ENCODE data around the gene C11orf21. TPM values are rescaled to one million over a fixed set of nuclear protein-coding genes. Genes with fewer than 3 reads are reported as not detected.

The C11orf21 gene
- total RNA-seq, 1 experiment from 2014 or later, result 0.09 TPM

- H3K4me3 ChIP-seq (ENCODE audit: low read depth, low read length), result no peak overlapping the region
- Mint-ChIP-seq H3K4me1 (ENCODE audit: low read depth, unreplicated experiment) (peaks cover 11% of the 10 kb centered on the region), H3K27ac (ENCODE audit: unreplicated experiment) (no peak overlapping the region), H3K4me3 (ENCODE audit: unreplicated experiment) (no peak overlapping the region), H3K27me3 (ENCODE audit: insufficient read depth, unreplicated experiment) (no peaks in the 10 kb centered on the region), H3K36me3 (ENCODE audit: insufficient read depth, unreplicated experiment) (peaks cover 6% of the 10 kb centered on the region), H3K9me3 (ENCODE audit: unreplicated experiment) (no peaks in the 10 kb centered on the region)
- H3K36me3 ChIP-seq (ENCODE audit: control insufficient read depth, insufficient read depth, low read length), result no peaks in the 10 kb centered on the region
- BruUV-seq (replicated peaks), result no TSS peak
- H3K27me3 ChIP-seq (replicated peaks; ENCODE audit: control insufficient read depth, insufficient read depth, low read length), result no peaks in the 10 kb centered on the region
- peak in 1 of 2 experiments; percentile 30 for DNase-seq
- ChIA-PET CTCF (no interaction called here), POLR2A (no interaction called here)
- no peaks in the 10 kb centered on the region for H3K4me1 ChIP-seq
- intact Hi-C loops (cut with micrococcal nuclease; ENCODE audit: unreplicated experiment), result no loop called here
- peaks cover 7% of the 10 kb centered on the region; the same call in 1 of the 2 replicates for H3K9me3 ChIP-seq
- TF ChIP-seq, protein P1, sequence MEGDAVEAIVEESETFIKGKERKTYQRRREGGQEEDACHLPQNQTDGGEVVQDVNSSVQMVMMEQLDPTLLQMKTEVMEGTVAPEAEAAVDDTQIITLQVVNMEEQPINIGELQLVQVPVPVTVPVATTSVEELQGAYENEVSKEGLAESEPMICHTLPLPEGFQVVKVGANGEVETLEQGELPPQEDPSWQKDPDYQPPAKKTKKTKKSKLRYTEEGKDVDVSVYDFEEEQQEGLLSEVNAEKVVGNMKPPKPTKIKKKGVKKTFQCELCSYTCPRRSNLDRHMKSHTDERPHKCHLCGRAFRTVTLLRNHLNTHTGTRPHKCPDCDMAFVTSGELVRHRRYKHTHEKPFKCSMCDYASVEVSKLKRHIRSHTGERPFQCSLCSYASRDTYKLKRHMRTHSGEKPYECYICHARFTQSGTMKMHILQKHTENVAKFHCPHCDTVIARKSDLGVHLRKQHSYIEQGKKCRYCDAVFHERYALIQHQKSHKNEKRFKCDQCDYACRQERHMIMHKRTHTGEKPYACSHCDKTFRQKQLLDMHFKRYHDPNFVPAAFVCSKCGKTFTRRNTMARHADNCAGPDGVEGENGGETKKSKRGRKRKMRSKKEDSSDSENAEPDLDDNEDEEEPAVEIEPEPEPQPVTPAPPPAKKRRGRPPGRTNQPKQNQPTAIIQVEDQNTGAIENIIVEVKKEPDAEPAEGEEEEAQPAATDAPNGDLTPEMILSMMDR (IDR thresholded peaks at IDR 0.05; ENCODE audit: insufficient read depth in 1 of 2, low read depth in 1 of 2, low read length in 1 of 2, severe bottlenecking in 1 of 2, unreplicated experiment in 1 of 2), result no peak
Observed at GRCh38 chr11:2258501-2259465, 42.9 kb downstream of the C11orf21 start.

DNA sequence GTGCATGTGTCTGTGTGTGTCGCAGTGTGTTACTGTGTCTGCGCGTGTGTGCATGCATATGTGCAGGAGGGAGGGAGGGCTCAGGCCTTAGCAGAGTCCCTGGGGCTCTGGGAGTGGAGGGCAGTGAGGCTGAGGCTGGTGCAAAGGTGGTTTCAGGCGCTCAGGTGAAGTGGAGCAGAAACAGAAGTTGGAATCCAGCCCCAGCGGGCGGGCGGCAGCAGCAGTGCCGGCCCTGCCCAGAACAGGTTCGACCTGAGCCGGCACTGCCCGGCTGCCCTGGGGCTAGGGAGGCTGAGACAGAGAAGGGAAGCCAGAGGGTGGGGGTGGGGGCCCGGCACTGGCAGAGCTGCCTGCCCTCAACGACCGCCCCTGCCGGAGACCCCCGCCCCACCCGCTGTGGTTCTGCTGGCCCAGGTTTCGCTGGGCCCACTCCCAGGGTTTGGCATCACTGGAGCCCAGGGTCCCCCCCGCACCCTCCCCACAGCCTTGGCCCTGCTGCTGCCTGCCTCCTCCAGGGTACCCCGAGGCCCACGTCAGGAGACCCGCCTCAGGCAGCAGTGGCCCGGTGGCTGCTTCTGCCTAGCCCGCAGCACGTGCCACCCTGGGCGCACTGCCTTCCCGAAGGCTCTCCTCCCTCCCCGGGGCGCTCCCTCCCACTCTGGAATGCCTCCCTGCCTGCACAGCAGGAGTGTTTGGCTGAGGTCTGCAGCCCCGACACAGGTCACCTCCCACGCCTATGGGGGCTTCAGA lies 44.6 kb downstream of the C11orf21 start:
- DNase-seq, result peak in 1 of 2 experiments; percentile 55
- Mint-ChIP-seq H3K4me3 (ENCODE audit: unreplicated experiment) (no peak overlapping the region), H3K4me1 (ENCODE audit: low read depth, unreplicated experiment) (peaks cover 9% of the 10 kb centered on the region), H3K9me3 (ENCODE audit: unreplicated experiment) (no peaks in the 10 kb centered on the region), H3K27me3 (ENCODE audit: insufficient read depth, unreplicated experiment) (no peaks in the 10 kb centered on the region), H3K36me3 (ENCODE audit: insufficient read depth, unreplicated experiment) (peaks cover 6% of the 10 kb centered on the region), H3K27ac (ENCODE audit: unreplicated experiment) (peak overlapping the region; percentile 16)
- Histone ChIP-seq H3K27me3 (replicated peaks; ENCODE audit: control insufficient read depth, insufficient read depth, low read length) (no peaks in the 10 kb centered on the region), H3K4me3 (ENCODE audit: low read depth, low read length) (no peak overlapping the region), H3K36me3 (ENCODE audit: control insufficient read depth, insufficient read depth, low read length) (no peaks in the 10 kb centered on the region), H3K9me3 (peaks cover 7% of the 10 kb centered on the region; the same call in 1 of the 2 replicates), H3K4me1 (no peaks in the 10 kb centered on the region)
- TF ChIP-seq, protein P1 (IDR thresholded peaks at IDR 0.05; ENCODE audit: insufficient read depth in 1 of 2, low read depth in 1 of 2, low read length in 1 of 2, severe bottlenecking in 1 of 2, unreplicated experiment in 1 of 2), result no peak
- intact Hi-C loops (cut with micrococcal nuclease; ENCODE audit: unreplicated experiment), result no loop called here
- POLR2A ChIA-PET, result no interaction called here
- BruUV-seq (replicated peaks), result no TSS peak
- CTCF ChIA-PET, result no interaction called here

DNA sequence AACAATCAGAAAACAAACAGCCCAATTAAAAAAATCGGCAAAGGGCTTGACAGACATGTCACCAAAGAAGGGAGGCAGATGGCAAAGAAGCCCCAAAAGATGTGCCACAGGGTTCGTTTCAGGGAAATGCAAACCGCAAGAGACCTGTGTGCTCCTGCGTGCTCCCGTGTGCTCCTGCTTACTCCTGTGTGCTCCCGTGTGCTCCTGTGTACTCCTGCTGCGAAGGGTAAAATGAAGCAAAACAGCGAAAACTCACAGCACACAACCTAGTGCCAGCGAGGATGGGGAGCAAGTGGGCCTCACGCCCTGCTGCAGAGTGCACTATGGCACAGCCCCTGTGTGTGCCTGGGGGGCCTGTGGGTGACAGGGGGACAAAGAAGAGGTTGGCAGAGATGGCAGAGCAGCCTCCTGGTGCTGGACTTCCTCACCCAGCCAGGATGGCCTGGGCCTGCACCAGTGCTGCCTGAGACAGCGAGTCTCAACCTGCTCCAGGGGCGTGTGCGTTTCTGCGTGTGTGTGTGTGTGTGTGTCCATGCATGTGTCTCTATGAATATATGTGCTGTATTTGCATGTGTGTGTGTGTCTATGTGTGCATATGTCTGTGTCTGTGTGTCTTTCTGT lies 45.3 kb downstream of the C11orf21 start:
- H3K9me3 Mint-ChIP-seq (ENCODE audit: unreplicated experiment), result no peaks in the 10 kb centered on the region
- Histone ChIP-seq H3K36me3 (ENCODE audit: control insufficient read depth, insufficient read depth, low read length) (no peaks in the 10 kb centered on the region), H3K4me1 (no peaks in the 10 kb centered on the region), H3K4me3 (ENCODE audit: low read depth, low read length) (no peak overlapping the region), H3K9me3 (peaks cover 7% of the 10 kb centered on the region; the same call in 1 of the 2 replicates), H3K27me3 (replicated peaks; ENCODE audit: control insufficient read depth, insufficient read depth, low read length) (no peaks in the 10 kb centered on the region)
- intact Hi-C loops (cut with micrococcal nuclease; ENCODE audit: unreplicated experiment), result no loop called here
- TF ChIP-seq, protein P1 (IDR thresholded peaks at IDR 0.05; ENCODE audit: insufficient read depth in 1 of 2, low read depth in 1 of 2, low read length in 1 of 2, severe bottlenecking in 1 of 2, unreplicated experiment in 1 of 2), result no peak
- H3K27me3 Mint-ChIP-seq (ENCODE audit: insufficient read depth, unreplicated experiment), result no peaks in the 10 kb centered on the region
- no peak overlapping the region for H3K4me3 Mint-ChIP-seq (ENCODE audit: unreplicated experiment)
- CTCF ChIA-PET, result no interaction called here
- POLR2A ChIA-PET, result no interaction called here
- peaks cover 6% of the 10 kb centered on the region for H3K36me3 Mint-ChIP-seq (ENCODE audit: insufficient read depth, unreplicated experiment)
- BruUV-seq (replicated peaks), result no TSS peak
- H3K4me1 Mint-ChIP-seq (ENCODE audit: low read depth, unreplicated experiment), result peaks cover 6% of the 10 kb centered on the region
- no peak for DNase-seq
- peak overlapping the region; percentile 16 for H3K27ac Mint-ChIP-seq (ENCODE audit: unreplicated experiment)

All from Caco-2 (cell line).